Mucosa of descending colon (tissue), 3 donors: ENCODE measurements around the gene FCHSD2. TPM values are rescaled to one million over a fixed set of nuclear protein-coding genes. Genes with fewer than 3 reads are reported as not detected.
"Not testable (repeated sequence)": the region's sequence is repeated elsewhere in the genome, so short reads cannot be mapped to it uniquely, and the experiment has no call there.

Experiments
- ATAC-seq: fragments of 200-7000 bp; cut with Tn5 transposase; one replicate; pipeline ENCODE4 v1.9.1; 2020; ENCODE audit warnings: mild to moderate bottlenecking, moderate library complexity
- DNase-seq, 3 donors: peaks; one replicate each; pipeline ENCODE4 v3.0.0-alpha.2; 2020
- H3K36me3 ChIP-seq: fragments of 200-600 bp; one replicate; pipeline ENCODE4 v1.8.0; 2021; ENCODE audit warnings: low read depth, mild to moderate bottlenecking
- H3K4me1 ChIP-seq: fragments of 200-600 bp; one replicate; pipeline ENCODE4 v1.8.0; 2021; ENCODE audit warnings: low read depth, mild to moderate bottlenecking
- H3K4me3 ChIP-seq: fragments of 200-600 bp; one replicate; pipeline ENCODE4 v1.8.0; 2021; ENCODE audit warnings: mild to moderate bottlenecking
- H3K9me3 ChIP-seq: fragments of 200-600 bp; one replicate; pipeline ENCODE4 v1.8.0; 2021; ENCODE audit warnings: mild to moderate bottlenecking
- intact Hi-C, 2 donors: fragments of 100-400 bp; cut with DNase I in 1 of 2; cut with micrococcal nuclease in 1 of 2; formaldehyde crosslinking; loops; one replicate each; pipeline versions ENCODE4 v1.11.0 to v1.11.1; 2022; cut with DNase I, micrococcal nuclease
- total RNA-seq, 3 donors: library from RNA; stranded (reverse); fragmentation: NEBNext Ultra II Directional in 2 of 3; extraction: Animal tissue kit (Norgen Biotek cat#: 25700) in 2 of 3; gene quantifications; one replicate each; pipeline versions ENCODE4 v1.2.1 to v1.2.4, GENCODE V29; 2021 to 2023
- TF ChIP-seq, protein P1 (sequence below): fragments of 200-600 bp; IDR thresholded peaks from one replicate; pipeline ENCODE4 v1.8.0; 2022; ENCODE audit warnings: antibody characterized with exemption, mild to moderate bottlenecking
- donor health status: DM: no; HTN: no; CAD: no; lungs with moderate emphysema.
- donor health status: DM: no; HTN: no; CAD: no.
- donor health status: DM: no; HTN: yes; CAD: no.

Gene FCHSD2
- total RNA-seq, 3 donors from 2014 or later, result 15.7 to 41.6 (median 21.6) TPM

DNA sequence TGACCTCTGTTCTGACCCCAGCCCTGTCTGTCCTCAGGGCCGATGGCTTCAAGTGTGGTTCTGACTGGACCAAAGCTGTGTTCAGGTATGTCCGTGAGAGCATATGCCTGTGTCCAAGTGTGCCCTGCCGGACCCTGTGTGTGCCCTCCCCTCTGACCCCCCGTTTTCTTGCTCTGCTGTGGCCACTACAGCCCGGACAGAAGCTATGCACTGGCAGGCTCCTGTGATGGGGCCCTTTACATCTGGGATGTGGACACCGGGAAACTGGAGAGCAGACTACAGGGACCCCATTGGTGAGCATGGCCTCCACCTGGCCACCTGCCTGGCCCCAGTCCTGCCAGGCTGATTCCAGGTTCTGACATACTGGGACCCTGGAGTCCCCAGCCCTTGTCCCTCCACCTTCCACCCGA, 313.4 kb downstream of the FCHSD2 start:
- TF ChIP-seq, protein P1, sequence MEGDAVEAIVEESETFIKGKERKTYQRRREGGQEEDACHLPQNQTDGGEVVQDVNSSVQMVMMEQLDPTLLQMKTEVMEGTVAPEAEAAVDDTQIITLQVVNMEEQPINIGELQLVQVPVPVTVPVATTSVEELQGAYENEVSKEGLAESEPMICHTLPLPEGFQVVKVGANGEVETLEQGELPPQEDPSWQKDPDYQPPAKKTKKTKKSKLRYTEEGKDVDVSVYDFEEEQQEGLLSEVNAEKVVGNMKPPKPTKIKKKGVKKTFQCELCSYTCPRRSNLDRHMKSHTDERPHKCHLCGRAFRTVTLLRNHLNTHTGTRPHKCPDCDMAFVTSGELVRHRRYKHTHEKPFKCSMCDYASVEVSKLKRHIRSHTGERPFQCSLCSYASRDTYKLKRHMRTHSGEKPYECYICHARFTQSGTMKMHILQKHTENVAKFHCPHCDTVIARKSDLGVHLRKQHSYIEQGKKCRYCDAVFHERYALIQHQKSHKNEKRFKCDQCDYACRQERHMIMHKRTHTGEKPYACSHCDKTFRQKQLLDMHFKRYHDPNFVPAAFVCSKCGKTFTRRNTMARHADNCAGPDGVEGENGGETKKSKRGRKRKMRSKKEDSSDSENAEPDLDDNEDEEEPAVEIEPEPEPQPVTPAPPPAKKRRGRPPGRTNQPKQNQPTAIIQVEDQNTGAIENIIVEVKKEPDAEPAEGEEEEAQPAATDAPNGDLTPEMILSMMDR, result no peak
- H3K9me3 ChIP-seq, result no peaks in the 10 kb centered on the region
- ATAC-seq, result no peak
- H3K36me3 ChIP-seq, result no peaks in the 10 kb centered on the region
- intact Hi-C loops, result no loop called here
- DNase-seq, result no peak
- peaks cover 8% of the 10 kb centered on the region for H3K4me1 ChIP-seq
- H3K4me3 ChIP-seq, result no peak overlapping the region

DNA sequence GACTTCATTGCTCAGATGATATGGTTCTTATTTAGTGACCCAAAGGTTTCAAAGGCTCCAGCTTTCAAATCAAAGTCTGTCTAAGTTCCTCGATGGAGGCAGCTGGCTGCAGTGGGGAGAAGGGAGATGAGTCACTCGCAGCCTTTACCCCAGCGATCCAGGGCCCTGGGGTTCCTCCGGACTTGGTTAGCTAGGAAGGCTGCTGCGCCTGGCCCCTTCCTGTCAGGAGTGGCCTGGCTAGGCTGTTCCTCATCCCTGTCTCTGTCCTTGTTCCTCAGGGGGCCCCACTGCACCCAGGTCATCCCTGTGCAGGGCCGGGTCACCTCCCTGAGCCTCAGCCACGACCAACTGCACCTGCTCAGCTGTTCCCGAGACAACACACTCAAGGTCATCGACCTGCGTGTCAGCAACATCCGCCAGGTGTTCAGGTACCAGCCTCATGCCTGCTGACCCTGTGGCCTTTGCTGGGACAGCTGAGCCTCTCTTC, 314.0 kb downstream of the FCHSD2 start:
- ATAC-seq, result no peak
- peaks cover 8% of the 10 kb centered on the region for H3K4me1 ChIP-seq
- H3K4me3 ChIP-seq, result no peak overlapping the region
- H3K9me3 ChIP-seq, result no peaks in the 10 kb centered on the region
- DNase-seq, result no peak
- no peaks in the 10 kb centered on the region for H3K36me3 ChIP-seq
- TF ChIP-seq, protein P1, result no peak
- intact Hi-C loops, result no loop called here

DNA sequence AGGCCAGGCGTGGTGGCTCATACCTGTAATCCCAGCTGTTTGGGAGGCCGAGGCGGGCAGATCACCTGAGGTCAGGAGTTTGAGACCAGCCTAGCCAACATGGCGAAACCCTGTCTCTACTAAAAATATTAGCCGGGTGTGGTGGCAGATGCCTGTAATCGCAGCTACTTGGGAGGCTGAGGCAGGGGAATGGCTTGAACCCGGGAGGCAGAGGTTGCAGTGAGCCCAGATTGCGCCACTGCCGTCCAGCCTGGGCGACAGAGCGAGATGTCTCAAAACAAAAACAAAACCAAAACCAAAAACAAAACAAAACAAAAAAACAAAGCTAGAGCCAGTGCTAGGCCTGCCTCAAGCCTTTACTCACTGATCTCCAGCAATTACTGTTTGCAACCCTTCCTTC, 314.5 kb downstream of the FCHSD2 start:
- intact Hi-C loops, H3K4me3 ChIP-seq, ATAC-seq, H3K36me3 ChIP-seq, H3K9me3 ChIP-seq, H3K4me1 ChIP-seq, DNase-seq: not testable (repeated sequence)

DNA sequence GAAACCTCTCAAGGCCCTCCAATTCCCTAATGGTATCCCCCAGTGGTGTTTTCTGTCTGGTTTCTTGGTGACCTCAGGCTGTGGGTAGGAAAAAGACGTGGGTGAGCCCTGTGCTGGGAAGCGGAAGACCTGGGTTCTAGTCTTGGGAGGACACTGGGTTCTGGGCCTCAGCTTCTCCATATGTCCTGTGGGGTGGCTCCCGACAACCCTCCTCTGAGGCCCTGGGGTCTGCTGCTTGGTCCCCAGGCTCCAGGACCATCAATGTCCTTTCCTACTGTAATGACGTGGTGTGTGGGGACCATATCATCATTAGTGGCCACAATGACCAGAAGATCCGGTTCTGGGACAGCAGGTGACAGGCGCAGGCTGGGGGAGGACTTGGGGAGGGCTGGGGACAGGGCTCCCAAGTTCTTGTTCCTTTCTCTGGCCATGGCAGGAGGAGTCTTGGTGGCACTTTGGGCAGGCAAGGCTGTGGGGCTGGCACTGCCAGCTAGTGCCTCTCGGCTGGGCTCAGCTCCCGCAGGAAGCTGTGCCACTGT, 315.1 kb downstream of the FCHSD2 start:
- Histone ChIP-seq H3K9me3 (no peaks in the 10 kb centered on the region), H3K4me3 (no peak overlapping the region), H3K4me1 (peaks cover 8% of the 10 kb centered on the region), H3K36me3 (no peaks in the 10 kb centered on the region)
- intact Hi-C loops, result no loop called here
- ATAC-seq (no peak), DNase-seq (no peak)
- TF ChIP-seq, protein P1, result no peak

DNA sequence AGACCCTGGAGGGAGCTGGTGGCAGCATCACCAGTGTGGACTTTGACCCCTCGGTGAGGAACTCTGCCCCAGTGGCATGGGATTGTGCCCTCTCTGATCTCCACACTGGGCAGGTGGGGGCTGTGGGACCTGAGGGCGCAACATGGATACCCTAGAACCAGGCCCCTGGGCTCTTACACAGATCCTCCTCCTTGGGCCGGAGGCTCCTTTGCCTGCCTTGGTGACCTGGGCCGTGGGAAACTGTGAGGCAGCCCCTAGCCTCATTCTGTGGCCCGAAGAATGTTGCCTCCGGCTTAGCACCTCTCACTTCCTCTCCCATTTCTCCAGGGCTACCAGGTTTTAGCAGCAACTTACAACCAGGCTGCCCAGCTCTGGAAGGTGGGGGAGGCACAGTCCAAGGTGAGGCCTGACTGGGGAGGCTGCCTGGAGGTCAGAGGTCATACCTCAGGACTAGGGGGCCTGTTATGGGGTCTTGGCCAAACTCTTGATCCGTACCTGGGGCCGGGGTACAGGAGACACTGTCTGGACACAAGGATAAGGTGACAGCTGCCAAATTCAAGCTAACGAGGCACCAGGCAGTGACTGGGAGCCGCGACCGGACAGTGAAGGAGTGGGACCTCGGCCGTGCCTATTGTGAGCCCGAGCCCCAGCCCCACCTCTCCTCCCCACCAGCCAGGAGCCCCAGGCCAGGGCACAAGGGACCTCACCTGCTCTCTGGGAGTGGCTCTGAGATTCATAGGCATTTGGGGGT, 315.8 kb downstream of the FCHSD2 start:
- DNase-seq, result no peak
- intact Hi-C loops, result no loop called here

DNA sequence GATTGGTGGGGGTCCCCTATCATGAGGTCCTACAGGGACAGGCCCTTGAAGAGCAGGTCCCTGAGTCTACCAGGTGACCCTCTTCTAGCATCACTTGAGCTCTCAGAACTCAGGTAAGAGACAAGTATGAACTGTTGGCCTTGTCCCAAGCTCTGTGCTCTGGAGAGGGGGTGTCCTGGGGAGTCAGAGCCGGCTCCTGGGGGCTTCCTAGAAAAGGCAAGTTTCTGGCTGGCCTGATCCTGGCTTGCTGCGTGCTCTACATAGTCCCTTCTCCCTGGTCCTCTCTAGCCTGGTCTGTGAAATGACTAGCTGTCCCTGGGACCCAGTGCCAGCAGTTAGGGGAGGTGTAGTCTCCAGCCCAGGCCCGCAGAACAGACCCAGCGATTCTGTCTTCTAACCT, 316.5 kb downstream of the FCHSD2 start:
- no peak overlapping the region for H3K4me3 ChIP-seq
- H3K9me3 ChIP-seq, result no peaks in the 10 kb centered on the region
- H3K4me1 ChIP-seq, result peaks cover 12% of the 10 kb centered on the region
- intact Hi-C loops, result no loop called here
- no peaks in the 10 kb centered on the region for H3K36me3 ChIP-seq
- no peak for ATAC-seq
- TF ChIP-seq, protein P1, result no peak
- no peak for DNase-seq

More for the DNA sequence above, 315.8 kb downstream of the FCHSD2 start:
- no peaks in the 10 kb centered on the region for H3K36me3 ChIP-seq
- TF ChIP-seq, protein P1, result no peak
- H3K9me3 ChIP-seq, result no peaks in the 10 kb centered on the region
- peaks cover 8% of the 10 kb centered on the region for H3K4me1 ChIP-seq
- ATAC-seq, result no peak
- H3K4me3 ChIP-seq, result no peak overlapping the region
